Ishikawa (cell line): ENCODE results near the gene KBTBD4.

ENCODE experiments used
- CEBPB ChIP-seq: IDR thresholded peaks from 2 replicates; pipeline ENCODE4 v1.6.1; 2012
- EP300 ChIP-seq: IDR thresholded peaks from 2 replicates; pipeline ENCODE4 v1.6.1; 2012; ENCODE audit warnings: borderline replicate concordance
- TAF1 ChIP-seq: IDR thresholded peaks from 2 replicates; pipeline ENCODE4 v1.6.1; 2012; ENCODE audit warnings: low read depth, mild to moderate bottlenecking
- TCF12 ChIP-seq: IDR thresholded peaks from 2 replicates; pipeline ENCODE4 v1.6.1; 2012; ENCODE audit warnings: low read depth
- YY1 ChIP-seq: IDR thresholded peaks from 2 replicates; pipeline ENCODE4 v1.6.1; 2012; ENCODE audit warnings: low read depth
- ZBTB7A ChIP-seq: IDR thresholded peaks from 2 replicates; pipeline ENCODE4 v1.6.1; 2012; ENCODE audit warnings: low read depth

DNA sequence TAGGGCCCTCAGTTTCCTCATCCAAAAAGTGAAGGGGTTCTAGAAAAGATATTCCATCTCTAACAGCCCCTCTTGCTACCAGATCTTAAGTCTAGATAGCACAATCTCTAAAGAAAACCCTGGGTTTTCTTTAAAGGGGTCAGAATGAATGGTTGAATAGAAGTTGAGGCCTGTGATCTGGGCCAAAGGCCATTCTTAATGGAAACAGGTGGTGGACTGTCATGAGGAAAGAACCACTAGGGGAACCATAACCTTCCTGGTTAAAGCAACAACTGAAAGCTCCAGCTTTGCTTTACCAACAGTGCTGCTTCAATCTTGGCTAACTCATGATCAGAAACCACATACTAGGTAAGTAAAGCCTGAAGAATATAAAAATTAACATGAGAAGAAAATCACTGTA is 27.7 kb downstream of the KBTBD4 start:
- TF ChIP-seq ZBTB7A: no peak
- no peak for TF ChIP-seq CEBPB
- no peak for TF ChIP-seq EP300
- no peak for TF ChIP-seq TAF1
- no peak for TF ChIP-seq YY1
- TF ChIP-seq TCF12: no peak
